ENCODE data around the gene KRT72. TPM values are rescaled to one million over a fixed set of nuclear protein-coding genes. Genes with fewer than 3 reads are reported as not detected.

Gene KRT72
- polyA plus RNA-seq, 1 donor (not counting 4 experiments of a cell fraction or from before 2014, with no cell fraction given), result not detected

GRCh38 chr12:52612431-52613383 lies 11.4 kb upstream of the KRT72 start:
- Histone ChIP-seq H2AFZ (ENCODE audit: control insufficient read depth, low read length) (no peak overlapping the region), H4K20me1 (ENCODE audit: control insufficient read depth, extremely low read depth, insufficient read depth, low read length) (no peaks in the 10 kb centered on the region), H3K4me1 (ENCODE audit: control insufficient read depth, extremely low read depth, insufficient read depth, low read length) (no peaks in the 10 kb centered on the region), H3K4me3 (ENCODE audit: control insufficient read depth in 2 of 3, extremely low read depth in 1 of 3, insufficient read depth in 2 of 3, low read depth in 1 of 3, low read length in 3 of 3) (no peak overlapping the region), H3K9ac (ENCODE audit: control insufficient read depth, extremely low read depth, insufficient read depth, low read length) (no peak overlapping the region), H3K9me3 (ENCODE audit: control insufficient read depth, low read depth, low read length) (no peaks in the 10 kb centered on the region), H3K79me2 (ENCODE audit: control insufficient read depth, insufficient read depth, low read length) (no peaks in the 10 kb centered on the region), H3K27me3 (ENCODE audit: control insufficient read depth, extremely low read depth, insufficient read depth, low read length) (peaks cover 28% of the 10 kb centered on the region), H3K4me2 (ENCODE audit: control insufficient read depth, extremely low read depth, insufficient read depth, low read depth, low read length) (no peak overlapping the region), H3K27ac (ENCODE audit: control insufficient read depth, insufficient read depth, low read length) (no peak overlapping the region), H3K9me1 (ENCODE audit: control insufficient read depth, extremely low read depth, insufficient read depth, low read length) (no peaks in the 10 kb centered on the region), H3K36me3 (ENCODE audit: control insufficient read depth in 2 of 2, extremely low read depth in 1 of 2, insufficient read depth in 2 of 2, low read length in 2 of 2) (no peaks in the 10 kb centered on the region)
- DNase-seq (ENCODE audit: low read depth, low spot score), result no peak
- dilution Hi-C loops (cut with MboI; ENCODE audit: extremely low pct_ligation_motif_present, low sequenced_read_pairs), result no loop called here
- TF ChIP-seq EZH2 (IDR thresholded peaks at IDR 0.05; ENCODE audit: low read length) (no peak), CTCF (optimal IDR thresholded peaks at IDR 0.05 in 1 of 3, IDR thresholded peaks at IDR 0.05 in 1 of 3, conservative IDR thresholded peaks at IDR 0.05 in 1 of 3; ENCODE audit: extremely low read depth in 1 of 3, insufficient read depth in 2 of 3, low read length in 3 of 3) (no peak)
- FAIRE-seq, result no peak

DNA sequence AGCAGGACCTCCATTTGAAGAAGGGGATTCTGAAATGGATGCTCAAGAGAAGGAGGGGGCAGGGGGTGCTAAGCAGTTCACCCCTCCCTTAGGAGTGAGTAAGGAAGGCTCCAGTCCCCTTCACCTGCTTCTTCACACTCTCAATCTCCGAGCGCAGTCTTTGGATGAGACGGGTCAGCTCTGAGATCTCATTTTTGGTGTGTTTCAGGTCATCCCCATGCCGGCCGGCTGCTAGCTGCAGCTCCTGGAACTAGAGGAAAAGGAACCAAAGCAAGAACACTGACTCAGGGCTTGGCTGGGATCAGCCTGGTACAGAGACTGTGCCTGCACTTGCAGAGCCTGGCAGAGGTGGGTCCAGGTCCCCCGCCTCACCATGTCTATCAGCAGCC lies 9.8 kb upstream of the KRT72 start:
- Histone ChIP-seq H4K20me1 (ENCODE audit: control insufficient read depth, extremely low read depth, insufficient read depth, low read length) (no peaks in the 10 kb centered on the region), H3K4me2 (ENCODE audit: control insufficient read depth, extremely low read depth, insufficient read depth, low read depth, low read length) (no peak overlapping the region), H3K9ac (ENCODE audit: control insufficient read depth, extremely low read depth, insufficient read depth, low read length) (no peak overlapping the region), H3K4me3 (ENCODE audit: control insufficient read depth in 2 of 3, extremely low read depth in 1 of 3, insufficient read depth in 2 of 3, low read depth in 1 of 3, low read length in 3 of 3) (no peak overlapping the region), H3K36me3 (ENCODE audit: control insufficient read depth in 2 of 2, extremely low read depth in 1 of 2, insufficient read depth in 2 of 2, low read length in 2 of 2) (no peaks in the 10 kb centered on the region), H3K9me1 (ENCODE audit: control insufficient read depth, extremely low read depth, insufficient read depth, low read length) (no peaks in the 10 kb centered on the region), H3K9me3 (ENCODE audit: control insufficient read depth, low read depth, low read length) (no peaks in the 10 kb centered on the region), H2AFZ (ENCODE audit: control insufficient read depth, low read length) (no peak overlapping the region), H3K27ac (ENCODE audit: control insufficient read depth, insufficient read depth, low read length) (no peak overlapping the region), H3K79me2 (ENCODE audit: control insufficient read depth, insufficient read depth, low read length) (no peaks in the 10 kb centered on the region), H3K27me3 (ENCODE audit: control insufficient read depth, extremely low read depth, insufficient read depth, low read length) (peaks cover 22% of the 10 kb centered on the region), H3K4me1 (ENCODE audit: control insufficient read depth, extremely low read depth, insufficient read depth, low read length) (no peaks in the 10 kb centered on the region)
- dilution Hi-C loops (cut with MboI; ENCODE audit: extremely low pct_ligation_motif_present, low sequenced_read_pairs), result no loop called here
- TF ChIP-seq CTCF (optimal IDR thresholded peaks at IDR 0.05 in 1 of 3, IDR thresholded peaks at IDR 0.05 in 1 of 3, conservative IDR thresholded peaks at IDR 0.05 in 1 of 3; ENCODE audit: extremely low read depth in 1 of 3, insufficient read depth in 2 of 3, low read length in 3 of 3) (no peak), EZH2 (IDR thresholded peaks at IDR 0.05; ENCODE audit: low read length) (no peak)
- DNase-seq (ENCODE audit: low read depth, low spot score) (no peak), FAIRE-seq (no peak)

Measured in keratinocyte (primary cell).